OCI-LY1 (cell line): ENCODE results near the gene WWC2.

Source experiments
- H2AFZ ChIP-seq: fragments of 200-600 bp; sonication (generic), shearing (Covaris generic); 2 replicates; pipeline ENCODE4 v1.6.0; 2014; ENCODE audit warnings: antibody characterized with exemption, mild to moderate bottlenecking, low read length
- H3F3A ChIP-seq: fragments of 200-600 bp; sonication (generic), shearing (Covaris generic); 2 replicates; pipeline ENCODE4 v1.6.0; 2014; ENCODE audit warnings: mild to moderate bottlenecking, antibody characterized with exemption, low read length, moderate library complexity; ENCODE audit not compliant: insufficient read depth
- H3K27ac ChIP-seq: fragments of 200-600 bp; sonication (generic); 2 replicates; pipeline ENCODE4 v1.5.1; 2014; ENCODE audit warnings: low read length, mixed run types, mild to moderate bottlenecking, low read depth; ENCODE audit not compliant: poor library complexity, severe bottlenecking
- H3K27me3 ChIP-seq: fragments of 200-600 bp; sonication (generic); 2 replicates; pipeline ENCODE4 v1.6.0; 2014; ENCODE audit warnings: antibody characterized with exemption, mild to moderate bottlenecking, low read length, moderate library complexity; ENCODE audit not compliant: insufficient read depth
- H3K36me3 ChIP-seq: fragments of 200-600 bp; sonication (generic); 2 replicates; pipeline ENCODE4 v1.6.1; 2014; ENCODE audit warnings: mild to moderate bottlenecking, antibody characterized with exemption, low read length, moderate library complexity, mixed read lengths; ENCODE audit not compliant: insufficient read depth
- H3K4me1 ChIP-seq: fragments of 200-600 bp; sonication (generic); 2 replicates; pipeline ENCODE4 v1.5.1; 2014; ENCODE audit warnings: mild to moderate bottlenecking, low read length, moderate library complexity; ENCODE audit not compliant: insufficient read depth, severe bottlenecking
- H3K4me2 ChIP-seq: fragments of 200-600 bp; sonication (generic), shearing (Covaris generic); 2 replicates; pipeline ENCODE4 v1.6.1; 2014; ENCODE audit warnings: low read length
- H3K4me3 ChIP-seq: fragments of 200-600 bp; sonication (generic); 2 replicates; pipeline ENCODE4 v1.5.1; 2014; ENCODE audit warnings: low read length, low read depth, mild to moderate bottlenecking, mixed read lengths; ENCODE audit not compliant: poor library complexity, severe bottlenecking
- H3K79me2 ChIP-seq: fragments of 200-600 bp; shearing (Covaris generic); 2 replicates; pipeline ENCODE4 v1.6.1; 2016; ENCODE audit warnings: mixed run types, low read length, mixed read lengths; ENCODE audit not compliant: insufficient read depth
- H3K9ac ChIP-seq: fragments of 200-600 bp; sonication (generic), shearing (Covaris generic); 2 replicates; pipeline ENCODE4 v1.6.1; 2014; ENCODE audit warnings: mild to moderate bottlenecking, low read length, mixed read lengths
- H3K9me2 ChIP-seq: fragments of 200-600 bp; sonication (generic), shearing (Covaris generic); 2 replicates; pipeline ENCODE4 v1.6.1; 2014; ENCODE audit warnings: low read depth, mild to moderate bottlenecking, low read length, mixed read lengths
- H3K9me3 ChIP-seq: fragments of 200-600 bp; shearing (Covaris generic); 2 replicates; pipeline ENCODE4 v1.6.1; 2014; ENCODE audit warnings: low read length, mixed read lengths
- H4K20me1 ChIP-seq: fragments of 200-600 bp; sonication (generic), shearing (Covaris generic); 2 replicates; pipeline ENCODE4 v1.6.0; 2016; ENCODE audit warnings: mild to moderate bottlenecking, low read length; ENCODE audit not compliant: insufficient read depth
- CTCF ChIP-seq: fragments of 200-600 bp; sonication (generic), shearing (Covaris generic); IDR thresholded peaks from 2 replicates; pipeline ENCODE4 v1.5.1; 2017; ENCODE audit warnings: mild to moderate bottlenecking, antibody characterized with exemption, low read length, moderate library complexity, mixed read lengths
- EZH2 ChIP-seq: fragments of 200-600 bp; sonication (generic), shearing (Covaris generic); IDR thresholded peaks from 2 replicates; pipeline ENCODE4 v1.8.0; 2017; ENCODE audit warnings: borderline replicate concordance, mixed run types, mild to moderate bottlenecking, antibody characterized with exemption, low read length, moderate library complexity, mixed read lengths

Gene WWC2

GRCh38 chr4:183244506-183244905 is 145.4 kb downstream of the WWC2 start:
- no peaks in the 10 kb centered on the region for H3K9me3 ChIP-seq
- no peak overlapping the region for H3K27ac ChIP-seq
- H3K4me3 ChIP-seq: no peak overlapping the region
- H3K9ac ChIP-seq: no peak overlapping the region
- H3K79me2 ChIP-seq: no peaks in the 10 kb centered on the region
- no peaks in the 10 kb centered on the region for H3K4me1 ChIP-seq
- H2AFZ ChIP-seq: no peak overlapping the region
- no peaks in the 10 kb centered on the region for H3K27me3 ChIP-seq
- no peaks in the 10 kb centered on the region for H3F3A ChIP-seq
- no peak overlapping the region for H3K4me2 ChIP-seq
- H3K36me3 ChIP-seq: no peaks in the 10 kb centered on the region
- no peaks in the 10 kb centered on the region for H4K20me1 ChIP-seq
- no peak for TF ChIP-seq CTCF
- no peak for TF ChIP-seq EZH2
- no peaks in the 10 kb centered on the region for H3K9me2 ChIP-seq

- Histone ChIP-seq H3K9ac (no peak overlapping the region), H3K36me3 (no peaks in the 10 kb centered on the region), H3K79me2 (no peaks in the 10 kb centered on the region), H4K20me1 (no peaks in the 10 kb centered on the region), H3K27ac (no peak overlapping the region), H3K4me3 (no peak overlapping the region), H3K9me2 (no peaks in the 10 kb centered on the region), H3K27me3 (no peaks in the 10 kb centered on the region), H3K4me2 (no peak overlapping the region), H3K4me1 (no peaks in the 10 kb centered on the region), H3K9me3 (no peaks in the 10 kb centered on the region), H3F3A (no peaks in the 10 kb centered on the region), H2AFZ (no peak overlapping the region)
- no peak for TF ChIP-seq EZH2
- TF ChIP-seq CTCF: no peak
Measured at GRCh38 chr4:183248201-183248600, 149.1 kb downstream of the WWC2 start.

GRCh38 chr4:183249854-183250253 is 150.8 kb downstream of the WWC2 start:
- Histone ChIP-seq H3K27me3 (no peaks in the 10 kb centered on the region), H3K9me3 (no peaks in the 10 kb centered on the region), H3K9me2 (no peaks in the 10 kb centered on the region), H3K79me2 (no peaks in the 10 kb centered on the region), H3K36me3 (no peaks in the 10 kb centered on the region), H4K20me1 (no peaks in the 10 kb centered on the region), H3K9ac (no peak overlapping the region), H3K4me2 (no peak overlapping the region), H3F3A (no peaks in the 10 kb centered on the region), H3K4me3 (no peak overlapping the region), H3K4me1 (no peaks in the 10 kb centered on the region), H3K27ac (no peak overlapping the region), H2AFZ (no peak overlapping the region)
- TF ChIP-seq EZH2 (no peak), CTCF (peak; percentile 41)
